Neutrophil (primary cell): ENCODE measurements around the gene PNLIPRP2.

Experiments
- H3K27ac ChIP-seq: fragments of 200-600 bp; sonication (generic); 2 replicates; pipeline ENCODE4 v1.5.1; 2016; ENCODE audit warnings: mild to moderate bottlenecking, moderate library complexity
- H3K27me3 ChIP-seq: fragments of 200-600 bp; sonication (generic); 2 replicates; pipeline ENCODE4 v1.6.0; 2016; ENCODE audit warnings: mild to moderate bottlenecking
- H3K36me3 ChIP-seq: fragments of 200-600 bp; sonication (generic); 2 replicates; pipeline ENCODE4 v1.5.1; 2017
- H3K4me1 ChIP-seq, 2 experiments: fragments of 200-600 bp in 1 of 2; sonication (generic) in 1 of 2; 1 replicate in 1 of 2; 2 replicates in 1 of 2; pipeline versions ENCODE4 v1.5.1 to v1.6.1; 2013 to 2016; ENCODE audit warnings: low read depth in 1 of 2, low read length in 1 of 2, mild to moderate bottlenecking in 1 of 2, moderate library complexity in 1 of 2; ENCODE audit not compliant: control insufficient read depth in 1 of 2, insufficient read depth in 1 of 2
- H3K4me3 ChIP-seq, 2 experiments: fragments of 200-600 bp in 1 of 2; sonication (generic) in 1 of 2; 1 replicate in 1 of 2; 2 replicates in 1 of 2; pipeline ENCODE4 v1.5.1; 2013 to 2016; ENCODE audit warnings: low read depth in 1 of 2, low read length in 1 of 2, mild to moderate bottlenecking in 1 of 2, moderate library complexity in 1 of 2
- H3K9me3 ChIP-seq: fragments of 200-600 bp; sonication (generic); 2 replicates; pipeline ENCODE4 v1.5.1; 2016
- TF ChIP-seq, protein P1 (sequence below): fragments of 200-600 bp; sonication (generic); IDR thresholded peaks from 2 replicates; pipeline ENCODE4 v1.5.1; 2016; ENCODE audit warnings: antibody characterized with exemption

Gene PNLIPRP2

DNA sequence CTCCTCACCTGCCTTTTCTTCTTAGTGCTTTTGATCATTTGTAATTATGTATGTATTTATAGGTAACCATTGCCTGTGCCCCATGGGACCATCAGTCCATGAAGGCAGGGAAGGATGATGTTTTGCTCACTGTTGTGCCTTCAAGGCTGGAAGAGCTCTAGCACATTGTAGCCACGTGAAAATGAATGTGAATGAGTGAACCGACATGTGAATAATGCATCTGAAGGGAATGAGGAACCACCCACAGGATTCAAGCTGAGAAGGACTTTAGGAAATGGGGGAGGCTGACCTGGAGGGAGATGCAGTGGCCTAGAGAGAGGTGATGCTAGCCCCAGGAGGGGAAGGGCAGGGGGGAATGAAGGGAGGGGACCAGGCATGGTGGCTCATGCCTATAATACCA lies 6.0 kb upstream of the PNLIPRP2 start:
- no peaks in the 10 kb centered on the region for H3K36me3 ChIP-seq
- H3K9me3 ChIP-seq = no peaks in the 10 kb centered on the region
- H3K4me3 ChIP-seq = no peak overlapping the region
- peaks cover 14% of the 10 kb centered on the region for H3K27me3 ChIP-seq
- no peak overlapping the region for H3K27ac ChIP-seq
- H3K4me1 ChIP-seq = no peaks in the 10 kb centered on the region
- TF ChIP-seq, protein P1, sequence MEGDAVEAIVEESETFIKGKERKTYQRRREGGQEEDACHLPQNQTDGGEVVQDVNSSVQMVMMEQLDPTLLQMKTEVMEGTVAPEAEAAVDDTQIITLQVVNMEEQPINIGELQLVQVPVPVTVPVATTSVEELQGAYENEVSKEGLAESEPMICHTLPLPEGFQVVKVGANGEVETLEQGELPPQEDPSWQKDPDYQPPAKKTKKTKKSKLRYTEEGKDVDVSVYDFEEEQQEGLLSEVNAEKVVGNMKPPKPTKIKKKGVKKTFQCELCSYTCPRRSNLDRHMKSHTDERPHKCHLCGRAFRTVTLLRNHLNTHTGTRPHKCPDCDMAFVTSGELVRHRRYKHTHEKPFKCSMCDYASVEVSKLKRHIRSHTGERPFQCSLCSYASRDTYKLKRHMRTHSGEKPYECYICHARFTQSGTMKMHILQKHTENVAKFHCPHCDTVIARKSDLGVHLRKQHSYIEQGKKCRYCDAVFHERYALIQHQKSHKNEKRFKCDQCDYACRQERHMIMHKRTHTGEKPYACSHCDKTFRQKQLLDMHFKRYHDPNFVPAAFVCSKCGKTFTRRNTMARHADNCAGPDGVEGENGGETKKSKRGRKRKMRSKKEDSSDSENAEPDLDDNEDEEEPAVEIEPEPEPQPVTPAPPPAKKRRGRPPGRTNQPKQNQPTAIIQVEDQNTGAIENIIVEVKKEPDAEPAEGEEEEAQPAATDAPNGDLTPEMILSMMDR = no peak

DNA sequence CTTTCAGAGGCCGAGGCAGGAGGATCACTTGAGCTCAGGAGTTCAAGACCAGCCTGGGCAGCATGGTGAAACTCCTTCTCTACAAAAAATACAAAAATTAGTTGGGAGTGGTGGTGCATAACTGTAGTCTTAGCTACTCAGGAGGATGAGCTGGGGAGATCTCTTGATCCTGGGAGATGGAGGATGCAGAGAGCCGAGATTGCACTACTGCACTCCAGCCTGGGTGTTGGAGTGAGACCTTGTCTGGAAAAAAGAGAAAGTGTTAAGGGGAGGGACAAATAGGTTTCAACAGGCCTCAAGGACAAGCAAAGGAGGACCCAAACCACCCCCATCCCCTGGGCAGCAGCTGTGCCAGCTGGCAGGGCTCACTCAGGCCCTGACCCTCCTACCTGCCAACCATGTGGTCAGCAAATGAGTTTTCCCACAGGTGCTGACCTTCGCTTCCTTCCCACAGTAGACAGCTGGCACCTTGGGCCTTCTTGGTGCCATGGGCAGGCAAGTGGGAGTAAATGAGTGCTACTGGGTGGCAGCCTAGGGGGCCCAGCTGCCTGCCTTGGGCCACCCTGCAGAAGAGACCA lies 5.5 kb upstream of the PNLIPRP2 start:
- Histone ChIP-seq H3K4me1 (no peaks in the 10 kb centered on the region), H3K27me3 (peaks cover 9% of the 10 kb centered on the region), H3K9me3 (no peaks in the 10 kb centered on the region), H3K36me3 (no peaks in the 10 kb centered on the region), H3K27ac (no peak overlapping the region), H3K4me3 (no peak overlapping the region)
- TF ChIP-seq, protein P1 = no peak

DNA sequence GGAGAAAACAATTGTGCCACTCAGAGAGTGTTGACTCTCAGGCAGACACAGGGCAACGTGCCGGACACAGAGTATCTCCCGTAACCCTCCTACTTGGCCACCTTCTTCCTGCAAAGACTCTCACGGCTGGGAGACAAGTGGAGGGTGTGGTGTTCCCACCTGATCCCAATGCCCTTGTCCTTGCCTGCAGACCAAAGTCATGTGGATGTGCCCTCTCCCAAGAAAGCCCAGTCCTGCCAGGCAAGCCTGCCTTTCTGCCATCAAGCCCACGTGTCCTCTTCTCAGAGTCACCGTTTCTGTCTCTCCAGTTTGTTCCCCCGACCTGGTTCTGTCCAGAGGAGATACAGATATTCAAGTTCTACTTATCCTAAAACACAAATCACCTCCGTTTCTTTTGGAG lies 723 bp downstream of the PNLIPRP2 start:
- TF ChIP-seq, protein P1 = no peak
- Histone ChIP-seq H3K9me3 (no peaks in the 10 kb centered on the region), H3K4me3 (no peak overlapping the region), H3K4me1 (no peaks in the 10 kb centered on the region), H3K27ac (no peak overlapping the region), H3K27me3 (peaks cover 7% of the 10 kb centered on the region), H3K36me3 (no peaks in the 10 kb centered on the region)

DNA sequence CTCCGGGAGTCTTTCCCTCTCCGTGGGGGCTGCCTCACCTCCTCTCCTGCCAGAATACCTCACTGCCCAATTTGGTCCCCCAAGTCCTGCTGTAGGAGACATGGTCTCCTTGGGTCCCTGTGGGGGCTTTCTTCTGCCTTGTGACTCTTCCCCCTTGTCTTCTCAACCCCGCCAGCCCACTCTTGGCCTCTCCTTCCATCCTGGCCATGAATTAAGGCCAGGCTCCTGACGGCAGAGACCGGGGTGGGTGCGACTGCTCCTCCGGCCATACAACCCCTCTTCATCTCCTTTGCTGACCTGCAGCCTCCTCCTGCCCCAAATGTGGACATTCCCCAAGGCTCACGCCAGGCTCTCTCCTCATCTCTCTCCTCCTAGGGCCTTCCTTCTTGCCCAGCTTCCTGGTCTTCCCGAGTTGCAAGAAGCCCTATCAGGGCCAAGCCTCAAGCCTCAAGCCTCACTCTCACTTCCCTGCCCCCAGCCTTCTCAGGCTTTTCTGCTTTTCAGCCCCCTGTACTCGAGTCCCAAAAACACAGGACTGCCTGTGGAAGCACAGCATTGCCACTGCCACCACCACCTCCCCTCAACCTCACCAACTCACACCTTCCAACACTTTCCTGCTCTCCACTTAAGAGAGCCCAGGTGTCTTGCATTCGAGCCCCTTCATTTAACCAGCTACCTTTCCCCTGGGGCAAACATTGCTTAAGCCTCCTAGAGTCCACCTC lies 1.3 kb downstream of the PNLIPRP2 start:
- Histone ChIP-seq H3K9me3 (no peaks in the 10 kb centered on the region), H3K4me1 (no peaks in the 10 kb centered on the region), H3K4me3 (no peak overlapping the region), H3K27me3 (peaks cover 13% of the 10 kb centered on the region), H3K27ac (no peak overlapping the region), H3K36me3 (no peaks in the 10 kb centered on the region)
- TF ChIP-seq, protein P1 = no peak

DNA sequence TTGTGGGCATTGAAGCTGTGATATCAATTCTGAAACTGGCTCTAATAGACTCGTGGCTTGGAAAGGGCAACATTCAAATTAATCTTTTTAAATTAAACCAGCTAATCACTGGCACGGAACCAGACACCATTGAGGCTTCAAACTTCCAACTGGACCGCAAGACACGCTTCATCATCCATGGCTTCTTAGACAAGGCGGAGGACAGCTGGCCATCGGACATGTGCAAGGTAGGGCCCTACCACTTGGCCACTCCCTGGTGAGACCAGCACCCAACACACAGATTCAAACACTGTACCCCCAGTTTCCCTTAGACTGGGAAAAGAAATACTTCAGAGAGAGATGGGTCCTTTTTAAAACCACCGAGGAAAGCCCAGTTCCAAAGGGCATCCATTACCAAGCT lies 5.1 kb downstream of the PNLIPRP2 start:
- peaks cover 42% of the 10 kb centered on the region for H3K27me3 ChIP-seq
- no peak overlapping the region for H3K27ac ChIP-seq
- TF ChIP-seq, protein P1 = no peak
- no peak overlapping the region for H3K4me3 ChIP-seq
- H3K4me1 ChIP-seq = no peaks in the 10 kb centered on the region
- H3K9me3 ChIP-seq = no peaks in the 10 kb centered on the region
- H3K36me3 ChIP-seq = no peaks in the 10 kb centered on the region
